ENCODE results near the gene DRG2. TPM values are rescaled to one million over a fixed set of nuclear protein-coding genes. Genes with fewer than 3 reads are reported as not detected.

Gene DRG2
- total RNA-seq, 1 experiment from 2014 or later: 52.0 TPM

DNA sequence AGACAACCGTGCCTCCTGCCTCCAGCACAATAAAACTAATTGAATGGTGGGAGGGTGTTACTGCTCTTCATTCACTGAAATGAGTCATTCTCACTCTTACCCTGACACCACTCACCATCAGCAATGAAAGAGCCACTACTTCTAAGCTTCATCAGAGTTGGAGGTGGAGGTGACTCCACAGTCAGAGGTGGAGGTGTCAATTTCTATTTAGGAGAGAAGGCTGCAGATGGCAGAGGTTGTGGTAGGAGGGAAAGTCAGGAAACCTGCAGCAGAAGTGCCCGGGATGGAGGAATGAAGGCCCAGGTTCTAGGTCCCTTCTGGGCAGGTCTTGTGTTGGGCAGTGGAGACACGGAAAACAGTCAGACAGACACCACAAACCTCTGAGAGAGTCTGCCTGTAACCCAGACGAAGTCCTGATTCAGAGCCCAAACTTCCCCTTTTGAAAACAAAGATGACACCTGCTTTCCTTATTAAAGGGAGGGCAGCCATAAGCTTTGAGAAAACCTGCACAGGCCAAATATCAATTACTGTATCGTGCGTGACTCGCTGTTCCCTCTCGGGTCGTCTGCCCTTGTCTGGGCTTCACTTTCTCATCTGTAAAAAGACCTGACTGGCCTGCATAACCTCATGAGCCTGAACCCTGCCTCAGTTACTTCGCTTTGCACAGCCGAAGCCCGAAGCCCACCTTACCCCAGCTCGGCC, 49.4 kb upstream of the DRG2 start:
- TF ChIP-seq, protein P1, sequence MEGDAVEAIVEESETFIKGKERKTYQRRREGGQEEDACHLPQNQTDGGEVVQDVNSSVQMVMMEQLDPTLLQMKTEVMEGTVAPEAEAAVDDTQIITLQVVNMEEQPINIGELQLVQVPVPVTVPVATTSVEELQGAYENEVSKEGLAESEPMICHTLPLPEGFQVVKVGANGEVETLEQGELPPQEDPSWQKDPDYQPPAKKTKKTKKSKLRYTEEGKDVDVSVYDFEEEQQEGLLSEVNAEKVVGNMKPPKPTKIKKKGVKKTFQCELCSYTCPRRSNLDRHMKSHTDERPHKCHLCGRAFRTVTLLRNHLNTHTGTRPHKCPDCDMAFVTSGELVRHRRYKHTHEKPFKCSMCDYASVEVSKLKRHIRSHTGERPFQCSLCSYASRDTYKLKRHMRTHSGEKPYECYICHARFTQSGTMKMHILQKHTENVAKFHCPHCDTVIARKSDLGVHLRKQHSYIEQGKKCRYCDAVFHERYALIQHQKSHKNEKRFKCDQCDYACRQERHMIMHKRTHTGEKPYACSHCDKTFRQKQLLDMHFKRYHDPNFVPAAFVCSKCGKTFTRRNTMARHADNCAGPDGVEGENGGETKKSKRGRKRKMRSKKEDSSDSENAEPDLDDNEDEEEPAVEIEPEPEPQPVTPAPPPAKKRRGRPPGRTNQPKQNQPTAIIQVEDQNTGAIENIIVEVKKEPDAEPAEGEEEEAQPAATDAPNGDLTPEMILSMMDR (conservative IDR thresholded peaks at IDR 0.05): no peak
- H2AFZ ChIP-seq (ENCODE audit: low read length): no peak overlapping the region

More for the DNA sequence above, 49.4 kb upstream of the DRG2 start:
- Histone ChIP-seq H2AK5ac (ENCODE audit: insufficient read length, low read length) (no peak overlapping the region), H3K4me2 (ENCODE audit: insufficient read depth, insufficient read length, low read length) (peak overlapping the region; percentile 73), H3K79me1 (ENCODE audit: insufficient read depth, low read depth, low read length, poor library complexity, severe bottlenecking) (no peaks in the 10 kb centered on the region), H4K8ac (replicated peaks; ENCODE audit: insufficient read length, low read depth, low read length) (no peak overlapping the region), H3K18ac (ENCODE audit: insufficient read length, low read depth, low read length) (peak overlapping the region; percentile 59), H3T11ph (ENCODE audit: low read length) (no peak overlapping the region), H3K9ac (ENCODE audit: extremely low read depth, insufficient read length, low read length) (peak overlapping the region; percentile 62), H4K91ac (ENCODE audit: insufficient read length, low read depth, low read length) (no peak overlapping the region), H3K27me3 (ENCODE audit: insufficient read depth, low read length) (no peaks in the 10 kb centered on the region), H2BK12ac (ENCODE audit: insufficient read length, low read depth, low read length) (no peak overlapping the region), H2BK15ac (ENCODE audit: low read depth, low read length) (no peak overlapping the region), H3K9me3 (ENCODE audit: control insufficient read depth, low read depth, low read length) (no peaks in the 10 kb centered on the region), H4K20me1 (ENCODE audit: control insufficient read depth, insufficient read depth, insufficient read length) (no peaks in the 10 kb centered on the region), H2BK120ac (ENCODE audit: low read depth, low read length, poor library complexity, severe bottlenecking) (no peak overlapping the region), H2BK5ac (ENCODE audit: insufficient read length, low read length) (no peak overlapping the region), H3K4me1 (ENCODE audit: insufficient read depth, low read length) (no peaks in the 10 kb centered on the region; the same call in 1 of the 2 replicates), H3K4ac (ENCODE audit: low read depth, low read length) (no peak overlapping the region), H3K23me2 (ENCODE audit: insufficient read length, low read depth, low read length, poor library complexity, severe bottlenecking) (peaks cover 12% of the 10 kb centered on the region), H3K27ac (ENCODE audit: insufficient read length, low read depth, low read length) (no peak overlapping the region), H2BK20ac (ENCODE audit: low read depth, low read length, poor library complexity, severe bottlenecking) (no peak overlapping the region), H3K23ac (ENCODE audit: insufficient read length, low read depth, low read length) (no peak overlapping the region), H3K79me2 (ENCODE audit: insufficient read depth, low read length) (no peaks in the 10 kb centered on the region), H3K14ac (ENCODE audit: insufficient read depth, low read length) (0 out of 2 replicates have a peak overlapping the region, but pooled peaks have one; percentile 6), H4K5ac (ENCODE audit: insufficient read length, low read depth, low read length) (no peak overlapping the region), H3K56ac (ENCODE audit: insufficient read length, low read depth, low read length) (no peak overlapping the region)
- DNase-seq: no peak
- Mint-ChIP-seq H3K27me3 (ENCODE audit: low read depth) (peaks cover 4% of the 10 kb centered on the region), H3K27ac (peak overlapping the region in 2 of 3 experiments; percentile 62 to 92; a peak in 3 of 7 replicates), H3K36me3 (ENCODE audit: insufficient read depth in 1 of 3, low read depth in 3 of 3) (peaks cover 0 to 2% (median 0%) of the 10 kb centered on the region in 3 experiments; a peak in 1 of 7 replicates), H3K4me1 (peaks cover 30 to 35% of the 10 kb centered on the region in 2 experiments), H3K9me3 (no peaks in the 10 kb centered on the region; a peak in 2 of 5 replicates), H3K4me3 (peak overlapping the region; percentile 86 to 97)
- no CpG with 5 or more reads among the region's 13 CpGs for WGBS (ENCODE audit: extremely low coverage, insufficient read length, low lambda C conversion rate)

All from H9 (cell line).